ENCODE data around the gene MPDU1. TPM values are rescaled to one million over a fixed set of nuclear protein-coding genes. Genes with fewer than 3 reads are reported as not detected.

The MPDU1 gene
- total and polyA plus RNA-seq, 3 experiments from 2014 or later: 40.5 to 124 (median 115) TPM

DNA sequence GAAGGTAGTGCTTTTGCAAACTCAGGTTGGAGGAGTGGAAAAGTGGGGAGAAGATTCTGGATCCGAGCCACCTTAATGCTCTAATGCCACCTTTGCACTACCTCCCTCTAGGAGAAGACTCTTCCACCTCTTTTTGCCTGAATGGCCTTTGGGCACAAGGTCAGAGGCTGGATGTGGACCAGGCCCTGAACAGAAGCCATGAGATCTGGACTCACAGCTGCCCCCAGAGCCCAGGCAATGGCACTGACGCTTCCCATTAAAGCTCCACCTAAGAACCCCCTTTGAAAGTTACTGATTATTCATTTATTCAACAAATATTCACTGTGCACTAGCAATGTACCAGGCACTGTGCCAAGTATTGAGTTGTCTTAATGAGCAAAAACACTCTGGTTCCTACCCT is 49.4 kb downstream of the MPDU1 start:
- no peaks in the 10 kb centered on the region for H3K36me3 ChIP-seq (ENCODE audit: insufficient read depth, low read length)
- CTCF ChIA-PET: interaction anchor here (1.3 to 5.0 kb wide), 2 partner anchors 18 to 55 kb away, joined by 4 to 33 read pairs; partner anchors contain the start of genes FXR2, TP53 and WRAP53
- H3K9me3 Mint-ChIP-seq: no peaks in the 10 kb centered on the region
- H3K4me1 ChIP-seq (ENCODE audit: insufficient read depth, low read length): no peaks in the 10 kb centered on the region
- no peak for DNase-seq
- no peaks in the 10 kb centered on the region for H3K36me3 Mint-ChIP-seq
- H3K4me3 ChIP-seq (ENCODE audit: low read length): no peak overlapping the region
- no peak overlapping the region for H3K27ac Mint-ChIP-seq
- no peaks in the 10 kb centered on the region for H3K27me3 Mint-ChIP-seq
- no peaks in the 10 kb centered on the region for H3K4me1 Mint-ChIP-seq
- no peak overlapping the region for H3K27ac ChIP-seq (ENCODE audit: low read depth, low read length)
- no peaks in the 10 kb centered on the region for H3K27me3 ChIP-seq (ENCODE audit: insufficient read depth, low read length, poor library complexity, severe bottlenecking)
- POLR2A ChIA-PET: no interaction called here
- H3K4me3 Mint-ChIP-seq: peak overlapping the region in 1 of 7 donors; percentile 26
- H3K9me3 ChIP-seq (ENCODE audit: low read length): no peaks in the 10 kb centered on the region

DNA sequence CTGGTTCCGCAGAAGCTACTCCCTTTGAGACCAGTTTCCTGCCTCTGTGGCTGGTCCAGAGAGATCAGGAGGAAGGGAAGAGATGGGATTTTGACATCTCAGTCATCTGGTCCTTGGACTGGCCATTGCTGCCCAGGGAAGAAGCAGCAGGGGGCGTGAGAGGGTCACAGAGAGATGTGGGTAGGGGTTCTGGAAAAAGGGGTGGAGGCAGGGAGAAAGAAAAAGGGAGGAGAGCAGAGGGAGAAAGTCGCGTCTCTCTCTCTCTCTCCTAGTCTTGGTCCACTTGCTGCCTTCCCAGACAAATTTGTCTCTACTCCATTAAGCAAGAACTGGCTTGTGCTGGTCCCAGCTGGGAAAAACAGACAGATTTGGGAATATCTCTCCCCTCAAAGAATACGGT is 50.7 kb downstream of the MPDU1 start:
- Histone ChIP-seq H3K4me1 (ENCODE audit: insufficient read depth, low read length) (no peaks in the 10 kb centered on the region), H3K4me3 (ENCODE audit: low read length) (no peak overlapping the region), H3K36me3 (ENCODE audit: insufficient read depth, low read length) (no peaks in the 10 kb centered on the region), H3K9me3 (ENCODE audit: low read length) (no peaks in the 10 kb centered on the region), H3K27me3 (ENCODE audit: insufficient read depth, low read length, poor library complexity, severe bottlenecking) (no peaks in the 10 kb centered on the region), H3K27ac (ENCODE audit: low read depth, low read length) (no peak overlapping the region)
- Mint-ChIP-seq H3K27ac (no peak overlapping the region), H3K4me1 (no peaks in the 10 kb centered on the region), H3K9me3 (no peaks in the 10 kb centered on the region), H3K4me3 (no peak overlapping the region), H3K36me3 (no peaks in the 10 kb centered on the region), H3K27me3 (no peaks in the 10 kb centered on the region)
- DNase-seq: no peak
- POLR2A ChIA-PET: interaction anchor here (1.2 to 1.6 kb wide), 2 partner anchors 16 to 53 kb away, joined by 3 to 10 read pairs; partner anchors contain the start of genes ATP1B2 and TP53
- CTCF ChIA-PET: interaction anchor here (1.1 kb wide), 1 partner anchor 16 kb away, joined by 4 read pairs; the partner anchor contains the start of gene ATP1B2

DNA sequence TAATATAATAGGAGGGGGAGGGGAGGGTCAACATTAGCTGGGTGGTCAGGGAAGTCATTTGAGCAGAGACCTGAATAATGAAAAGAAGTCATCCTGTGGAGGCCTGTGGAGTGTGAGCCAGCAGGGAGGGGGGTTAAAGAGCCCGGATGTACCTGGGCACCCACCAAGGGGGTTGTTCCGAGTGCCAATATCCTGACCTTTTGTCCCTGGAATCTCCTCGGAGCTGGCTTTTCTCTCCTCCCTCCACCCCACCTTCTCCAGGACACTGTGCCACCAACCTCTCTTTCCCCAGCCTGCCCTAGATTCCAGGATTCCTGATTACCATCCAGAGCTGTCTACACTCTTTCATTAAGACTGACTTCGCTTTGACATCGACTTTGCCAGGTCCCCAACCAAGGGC is 52.5 kb downstream of the MPDU1 start:
- no peaks in the 10 kb centered on the region for H3K27me3 Mint-ChIP-seq
- Histone ChIP-seq H3K4me3 (ENCODE audit: low read length) (no peak overlapping the region), H3K36me3 (ENCODE audit: insufficient read depth, low read length) (no peaks in the 10 kb centered on the region), H3K9me3 (ENCODE audit: low read length) (no peaks in the 10 kb centered on the region), H3K4me1 (ENCODE audit: insufficient read depth, low read length) (no peaks in the 10 kb centered on the region), H3K27ac (ENCODE audit: low read depth, low read length) (no peak overlapping the region), H3K27me3 (ENCODE audit: insufficient read depth, low read length, poor library complexity, severe bottlenecking) (no peaks in the 10 kb centered on the region)
- H3K9me3 Mint-ChIP-seq: no peaks in the 10 kb centered on the region
- POLR2A ChIA-PET: no interaction called here
- no peak for DNase-seq
- CTCF ChIA-PET: interaction anchor here (1.3 kb wide), 1 partner anchor 15 kb away, joined by 3 read pairs; the partner anchor contains the start of gene ATP1B2
- H3K4me3 Mint-ChIP-seq: no peak overlapping the region
- H3K27ac Mint-ChIP-seq: no peak overlapping the region
- no peaks in the 10 kb centered on the region for H3K36me3 Mint-ChIP-seq
- H3K4me1 Mint-ChIP-seq: no peaks in the 10 kb centered on the region

Other genes with a start within 250 kb of the MPDU1 start
- gene ACAP1, start 247.3 kb upstream of the MPDU1 start, total RNA-seq: 100 to 1,000 TPM; 216 to 225 TPM
- gene ACAP1, start 247.3 kb upstream of the MPDU1 start, polyA plus RNA-seq: 274 TPM
- gene KCTD11, start 231.7 kb upstream of the MPDU1 start, total RNA-seq: 1 to 10 TPM; 4.6 to 5.1 TPM
- 1.9 TPM for gene KCTD11, start 231.7 kb upstream of the MPDU1 start, polyA plus RNA-seq
- gene TMEM95, start 228.7 kb upstream of the MPDU1 start, total RNA-seq: not detected
- not detected for gene TMEM95, start 228.7 kb upstream of the MPDU1 start, polyA plus RNA-seq
- gene TNK1, start 202.8 kb upstream of the MPDU1 start, total RNA-seq: 1 to 10 TPM; 4.4 to 5.8 TPM
- 3.1 TPM for gene TNK1, start 202.8 kb upstream of the MPDU1 start, polyA plus RNA-seq
- gene PLSCR3, start 189.3 kb upstream of the MPDU1 start, total RNA-seq: 10 to 100 TPM; 79.1 to 81.6 TPM
- 152 TPM for gene PLSCR3, start 189.3 kb upstream of the MPDU1 start, polyA plus RNA-seq
- 10 to 100 TPM; 45.4 to 51.4 TPM for gene TMEM256, start 179.8 kb upstream of the MPDU1 start, total RNA-seq
- 62.4 TPM for gene TMEM256, start 179.8 kb upstream of the MPDU1 start, polyA plus RNA-seq
- gene NLGN2, start 176.0 kb upstream of the MPDU1 start, total RNA-seq: 1 to 10 TPM; 5.6 to 6.6 TPM
- gene NLGN2, start 176.0 kb upstream of the MPDU1 start, polyA plus RNA-seq: 0.06 TPM
- not detected for gene SPEM1, start 163.5 kb upstream of the MPDU1 start, total RNA-seq
- gene SPEM1, start 163.5 kb upstream of the MPDU1 start, polyA plus RNA-seq: not detected
- gene SPEM2, start 158.2 kb upstream of the MPDU1 start, total RNA-seq: not detected
- gene SPEM2, start 158.2 kb upstream of the MPDU1 start, polyA plus RNA-seq: not detected
- gene SPEM3, start 155.0 kb upstream of the MPDU1 start, total RNA-seq: not detected
- not detected for gene SPEM3, start 155.0 kb upstream of the MPDU1 start, polyA plus RNA-seq
- gene TMEM102, start 148.4 kb upstream of the MPDU1 start, total RNA-seq: 10 to 100 TPM; 11.1 to 11.9 TPM
- 23.3 TPM for gene TMEM102, start 148.4 kb upstream of the MPDU1 start, polyA plus RNA-seq
- gene FGF11, start 144.3 kb upstream of the MPDU1 start, total RNA-seq: 1 to 10 TPM in 1 of 2 experiments, under 1 TPM in 1; 0.85 to 1.1 TPM
- gene FGF11, start 144.3 kb upstream of the MPDU1 start, polyA plus RNA-seq: 0.12 TPM
- 1 to 10 TPM; 6.0 to 6.3 TPM for gene CHRNB1, start 138.8 kb upstream of the MPDU1 start, total RNA-seq
- gene CHRNB1, start 138.8 kb upstream of the MPDU1 start, polyA plus RNA-seq: 24.7 TPM
- gene ZBTB4, start 104.2 kb upstream of the MPDU1 start, total RNA-seq: 10 to 100 TPM; 22.8 to 23.1 TPM
- 24.1 TPM for gene ZBTB4, start 104.2 kb upstream of the MPDU1 start, polyA plus RNA-seq
- gene SLC35G6, start 102.4 kb upstream of the MPDU1 start, total RNA-seq: not detected
- gene SLC35G6, start 102.4 kb upstream of the MPDU1 start, polyA plus RNA-seq: 0.12 TPM
- gene POLR2A, start 99.5 kb upstream of the MPDU1 start, total RNA-seq: 100 to 1,000 TPM; 190 to 192 TPM
- 69.6 TPM for gene POLR2A, start 99.5 kb upstream of the MPDU1 start, polyA plus RNA-seq
- 10 to 100 TPM; 18.6 to 22.5 TPM for gene TNFSF12, start 34.8 kb upstream of the MPDU1 start, total RNA-seq
- 60.8 TPM for gene TNFSF12, start 34.8 kb upstream of the MPDU1 start, polyA plus RNA-seq
- gene TNFSF13, start 25.1 kb upstream of the MPDU1 start, total RNA-seq: 1 to 10 TPM in 1 of 2 experiments, under 1 TPM in 1; 0.80 to 1.6 TPM
- gene TNFSF13, start 25.1 kb upstream of the MPDU1 start, polyA plus RNA-seq: not detected
- 100 to 1,000 TPM; 111 to 121 TPM for gene SENP3, start 21.9 kb upstream of the MPDU1 start, total RNA-seq
- gene SENP3, start 21.9 kb upstream of the MPDU1 start, polyA plus RNA-seq: 12.0 TPM
- gene CD68, start 4.2 kb upstream of the MPDU1 start, total RNA-seq: 10 to 100 TPM; 11.1 to 12.7 TPM
- 1.2 TPM for gene CD68, start 4.2 kb upstream of the MPDU1 start, polyA plus RNA-seq
- under 1 TPM; 0.29 to 0.31 TPM for gene SOX15, start 6.2 kb downstream of the MPDU1 start, total RNA-seq
- gene SOX15, start 6.2 kb downstream of the MPDU1 start, polyA plus RNA-seq: not detected
- gene FXR2, start 31.0 kb downstream of the MPDU1 start, total RNA-seq: 10 to 100 TPM; 45.7 to 45.9 TPM
- 20.4 TPM for gene FXR2, start 31.0 kb downstream of the MPDU1 start, polyA plus RNA-seq
- 10 to 100 TPM; 18.4 to 21.6 TPM for gene SAT2, start 44.0 kb downstream of the MPDU1 start, total RNA-seq
- gene SAT2, start 44.0 kb downstream of the MPDU1 start, polyA plus RNA-seq: 37.0 TPM
- not detected for gene SHBG, start 46.3 kb downstream of the MPDU1 start, total RNA-seq
- gene SHBG, start 46.3 kb downstream of the MPDU1 start, polyA plus RNA-seq: not detected
- under 1 TPM; 0.40 to 0.53 TPM for gene ATP1B2, start 67.1 kb downstream of the MPDU1 start, total RNA-seq
- not detected for gene ATP1B2, start 67.1 kb downstream of the MPDU1 start, polyA plus RNA-seq
- 100 to 1,000 TPM; 150 to 151 TPM for gene TP53, start 103.6 kb downstream of the MPDU1 start, total RNA-seq
- gene TP53, start 103.6 kb downstream of the MPDU1 start, polyA plus RNA-seq: 33.5 TPM
- 10 to 100 TPM; 29.1 to 31.3 TPM for gene WRAP53, start 104.6 kb downstream of the MPDU1 start, total RNA-seq
- 16.6 TPM for gene WRAP53, start 104.6 kb downstream of the MPDU1 start, polyA plus RNA-seq
- gene EFNB3, start 121.3 kb downstream of the MPDU1 start, total RNA-seq: not detected
- gene EFNB3, start 121.3 kb downstream of the MPDU1 start, polyA plus RNA-seq: not detected
- not detected for gene DNAH2, start 133.9 kb downstream of the MPDU1 start, total RNA-seq
- not detected for gene DNAH2, start 133.9 kb downstream of the MPDU1 start, polyA plus RNA-seq